SK-N-MC (cell line): ENCODE measurements around the gene MICU1.

Experiments
- EZH2 ChIP-seq: fragments of 200-600 bp; sonication (generic); IDR thresholded peaks from one replicate; pipeline ENCODE4 v1.6.1; 2017; ENCODE audit warnings: antibody characterized with exemption
- FOXP2 ChIP-seq: optimal IDR thresholded peaks from 2 replicates; pipeline ENCODE3; 2011; ENCODE audit warnings: mild to moderate bottlenecking, moderate library complexity; ENCODE audit not compliant: insufficient read depth; ENCODE audit errors: extremely low read length, control extremely low read depth
- POLR2AphosphoS5 ChIP-seq: IDR thresholded peaks from 2 replicates; pipeline ENCODE4 v1.6.1; 2012; ENCODE audit warnings: mild to moderate bottlenecking, low read depth, low read length, borderline replicate concordance

DNA sequence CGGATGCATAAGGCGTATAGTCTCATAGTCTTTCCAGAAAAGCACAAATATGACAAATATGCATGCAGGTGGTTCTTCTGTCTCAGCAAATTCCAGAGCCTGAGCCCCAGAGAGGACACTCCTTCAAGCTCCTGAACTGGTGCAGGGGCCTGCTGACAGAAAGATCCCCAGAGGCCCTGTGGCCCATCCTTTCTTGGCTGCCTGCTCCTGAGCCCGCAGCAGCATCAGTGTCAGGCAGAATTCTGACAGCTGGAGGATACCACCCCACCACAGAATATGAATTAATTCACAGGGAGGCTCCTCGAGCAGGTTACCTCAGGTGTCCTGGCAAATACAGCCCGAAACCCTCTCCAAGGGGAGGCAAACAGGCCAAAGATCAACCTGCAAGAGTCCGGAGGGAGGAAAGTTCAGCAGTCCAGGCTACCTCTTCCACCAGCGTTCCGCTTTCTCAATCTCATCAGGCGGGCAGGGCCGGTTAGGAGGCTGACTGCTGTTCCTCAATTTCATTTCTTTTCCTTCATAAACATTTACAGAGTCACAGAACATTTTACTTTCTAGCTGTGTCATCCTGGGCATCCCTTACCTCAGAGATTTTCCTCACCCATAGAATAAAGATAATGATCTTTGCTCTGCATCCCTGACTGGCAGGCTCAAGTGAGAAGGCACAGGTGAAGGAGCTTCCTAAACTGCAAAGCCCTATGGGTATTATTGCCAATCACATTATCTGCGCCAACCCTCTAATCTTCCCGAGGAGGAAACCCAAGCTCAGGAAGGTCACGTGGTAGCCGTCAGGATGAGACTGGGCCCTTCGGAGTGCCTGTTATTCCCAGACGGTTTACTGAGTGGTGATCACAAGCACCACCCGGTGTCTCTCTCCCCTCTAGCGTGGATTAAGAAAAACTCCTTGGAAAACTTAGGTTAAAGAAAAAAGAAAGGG lies 272.6 kb downstream of the MICU1 start:
- TF ChIP-seq EZH2 (no peak), POLR2AphosphoS5 (no peak), FOXP2 (no peak)
